AG04449 (cell line): Measurements from ENCODE around the gene ZNF586.
"Not testable (repeated sequence)": the region's sequence is repeated elsewhere in the genome, so short reads cannot be mapped to it uniquely, and the experiment has no call there.

Experiments used
- CTCF ChIA-PET: fragments of 350-600 bp; formaldehyde crosslinking; extraction: SDS; loops from one replicate; lab custom pipeline; 2021; ENCODE audit warnings: antibody characterized with exemption; lab: Yijun Ruan, JAX
- POLR2A ChIA-PET: fragments of 400-600, 350-600 bp; formaldehyde crosslinking; extraction: SDS; loops from one replicate; lab custom pipeline; 2020; ENCODE audit warnings: antibody characterized with exemption, inconsistent platforms; lab: Yijun Ruan, JAX
- DNase-seq: peaks from one replicate; pipeline ENCODE4 v3.0.0-alpha.2; 2010; ENCODE audit warnings: low read depth, low spot score
- H3K4me3 ChIP-seq: 2 replicates; pipeline ENCODE4 v1.5.1; 2011; ENCODE audit warnings: low read depth, mild to moderate bottlenecking, control low read depth, low read length
- CTCF ChIP-seq: IDR thresholded peaks from one replicate; pipeline ENCODE4 v1.5.1; 2011; ENCODE audit warnings: mild to moderate bottlenecking, moderate library complexity, low read length, control low read depth, inconsistent platforms; ENCODE audit not compliant: insufficient read depth; ENCODE audit errors: missing control alignments

The ZNF586 gene

GRCh38 chr19:57803594-57804325, 34.3 kb downstream of the ZNF586 start:
- H3K4me3 ChIP-seq: peak overlapping the region; percentile 74
- peak; percentile 77 for DNase-seq
- ChIA-PET CTCF (interaction anchor here (1.0 to 1.2 kb wide), 2 partner anchors 11 to 15 kb away, joined by 3 read pairs; no protein-coding TSS in a partner anchor), POLR2A (interaction anchor here (0.6 to 1.5 kb wide), 3 partner anchors 10 to 16 kb away, joined by 4 to 7 read pairs (median 5); partner anchors contain the start of gene ZNF552)
- no peak for TF ChIP-seq CTCF

DNA sequence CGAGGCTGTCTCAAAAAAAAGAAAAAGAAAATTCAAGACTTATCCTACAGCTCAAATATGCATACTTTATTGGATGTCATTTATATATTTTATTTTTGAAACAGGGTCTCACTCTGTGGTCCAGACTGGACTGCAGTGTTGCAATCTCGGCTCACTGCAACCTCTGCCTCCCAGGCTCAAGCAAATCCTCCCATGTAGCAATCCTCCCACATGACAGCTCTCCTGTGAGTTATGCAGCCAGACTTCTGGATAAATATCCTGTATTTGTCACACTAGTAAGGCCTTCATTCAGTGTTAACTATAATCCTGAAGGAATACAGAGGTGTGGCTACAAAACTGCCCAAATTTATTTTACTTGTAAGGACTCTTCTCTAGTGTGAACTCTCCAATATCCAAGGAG, 38.1 kb downstream of the ZNF586 start:
- POLR2A ChIA-PET: no interaction called here
- CTCF ChIA-PET: interaction anchor here (0.7 kb wide), 1 partner anchor 12 kb away, joined by 3 read pairs; no protein-coding TSS in a partner anchor
- H3K4me3 ChIP-seq: no peak overlapping the region
- DNase-seq: no peak
- TF ChIP-seq CTCF: no peak

- CTCF ChIA-PET, H3K4me3 ChIP-seq, DNase-seq, POLR2A ChIA-PET: not testable (repeated sequence)
Observed at GRCh38 chr19:57810410-57811295, 41.2 kb downstream of the ZNF586 start.

- CTCF ChIA-PET: no interaction called here
- no peak for TF ChIP-seq CTCF
Observed at GRCh38 chr19:57812226-57812625, 42.8 kb downstream of the ZNF586 start.

DNA sequence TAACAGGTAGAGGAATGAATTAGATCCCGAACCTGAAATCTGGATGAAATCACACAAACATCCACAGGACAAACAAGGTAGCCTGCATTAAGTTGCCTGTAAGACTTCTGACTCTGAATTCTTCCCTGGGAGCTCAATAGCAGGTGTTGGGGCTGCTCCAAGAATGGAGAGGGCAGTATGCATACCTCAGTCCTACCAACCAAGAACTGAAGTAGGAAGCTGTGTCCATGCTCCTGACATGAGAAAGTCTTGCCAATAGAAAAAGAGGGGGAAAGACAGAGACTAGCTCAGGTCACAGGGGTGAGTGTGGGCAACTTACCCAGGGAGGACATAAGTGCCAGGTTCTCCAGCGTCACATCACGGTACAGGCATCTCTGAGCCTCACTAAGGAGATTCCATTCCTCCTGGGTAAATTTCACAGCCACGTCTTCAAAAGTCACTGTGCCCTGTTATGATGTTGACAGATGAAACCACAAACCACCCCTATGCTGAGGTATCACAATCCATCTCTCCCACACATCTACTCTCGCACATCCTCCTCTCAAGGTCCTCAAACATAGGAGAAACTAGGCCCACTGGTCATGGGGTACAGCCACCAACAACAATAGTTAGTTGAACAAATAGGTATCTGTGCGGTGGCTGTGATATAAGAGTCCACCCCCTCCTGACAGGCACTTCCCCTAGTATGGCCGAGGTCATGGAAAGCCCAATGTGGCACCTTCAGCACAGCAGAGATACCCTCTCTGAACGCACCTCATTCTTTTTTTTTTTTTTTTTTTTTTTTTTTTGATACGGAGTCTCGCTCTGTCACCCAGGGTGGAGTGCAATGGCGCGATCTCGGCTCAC, 43.7 kb downstream of the ZNF586 start:
- CTCF ChIA-PET, DNase-seq, H3K4me3 ChIP-seq: not testable (repeated sequence)
- POLR2A ChIA-PET: interaction anchor here (0.6 to 2.0 kb wide), 2 partner anchors 9 to 54 kb away, joined by 3 to 5 read pairs; no protein-coding TSS in a partner anchor

More at GRCh38 chr19:57812226-57812625, 42.8 kb downstream of the ZNF586 start:
- POLR2A ChIA-PET: interaction anchor here (2.0 kb wide), 1 partner anchor 8 kb away, joined by 5 read pairs; no protein-coding TSS in a partner anchor
- H3K4me3 ChIP-seq: no peak overlapping the region
- no peak for DNase-seq

- H3K4me3 ChIP-seq: peak overlapping the region; percentile 86
- ChIA-PET POLR2A (interaction anchor here (2.0 kb wide), 1 partner anchor 10 kb away, joined by 5 read pairs; no protein-coding TSS in a partner anchor), CTCF (no interaction called here)
- DNase-seq: no peak
- no peak for TF ChIP-seq CTCF
Observed at GRCh38 chr19:57813919-57814504, 44.5 kb downstream of the ZNF586 start.
